ENCODE data around the gene AEBP2.
"Not testable (repeated sequence)": the region's sequence is repeated elsewhere in the genome, so short reads cannot be mapped to it uniquely, and the experiment has no call there.

AEBP2 gene

DNA sequence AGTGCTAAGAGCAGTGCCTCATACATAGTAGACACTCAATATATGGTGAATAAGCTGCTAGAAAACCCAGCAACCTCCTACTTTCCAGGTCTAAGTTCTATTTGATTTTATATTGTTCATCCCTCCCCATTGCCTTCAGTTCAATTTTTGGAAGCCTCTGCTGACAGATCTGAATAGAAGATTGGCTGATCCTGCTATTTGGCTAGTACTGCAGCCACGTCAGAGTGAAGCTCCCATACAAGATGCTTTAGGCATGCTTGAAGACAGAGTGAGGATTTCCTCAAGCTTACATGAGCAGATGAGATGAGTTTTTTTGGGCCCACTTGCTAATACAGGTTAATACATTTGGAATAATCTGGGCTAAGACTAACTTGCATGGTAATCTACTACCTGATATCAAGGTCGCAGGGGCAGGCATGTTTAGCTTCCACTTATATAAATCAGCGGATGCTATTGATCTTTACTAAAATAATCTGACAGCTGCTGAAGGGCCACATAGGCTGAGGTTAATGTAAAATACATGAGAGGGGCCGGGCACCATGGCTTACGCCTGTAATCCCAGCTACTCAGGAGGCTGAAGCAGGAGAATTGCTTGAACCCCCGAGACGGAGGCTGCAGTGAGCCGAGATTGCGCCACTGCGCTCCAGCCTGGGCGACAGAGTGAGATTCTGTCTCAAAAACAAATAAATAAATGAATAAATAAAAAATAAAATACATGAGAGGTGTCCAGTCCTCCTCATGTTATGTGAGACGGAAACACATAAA is 15.9 kb upstream of the AEBP2 start:
- DNase-seq: no peak

DNA sequence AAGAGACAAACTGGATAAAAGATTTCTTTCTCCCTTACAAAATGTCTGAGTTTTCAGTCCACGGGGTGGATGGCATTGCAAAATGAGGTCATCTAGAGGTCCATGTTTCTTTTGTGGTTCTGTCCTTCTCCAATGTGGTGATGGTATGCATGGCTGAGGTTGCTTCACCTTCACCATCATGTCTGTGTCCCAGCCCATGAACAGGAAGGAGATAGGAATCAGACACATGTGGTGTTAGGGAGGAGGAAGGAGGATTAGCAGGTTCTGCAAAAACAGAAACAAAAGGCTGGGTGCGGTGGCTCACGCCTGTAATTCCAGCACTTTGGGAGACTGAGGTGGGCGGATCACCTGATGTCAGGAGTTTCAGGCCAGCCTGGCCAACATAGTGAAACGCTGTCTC is 11.0 kb upstream of the AEBP2 start:
- DNase-seq: no peak

DNA sequence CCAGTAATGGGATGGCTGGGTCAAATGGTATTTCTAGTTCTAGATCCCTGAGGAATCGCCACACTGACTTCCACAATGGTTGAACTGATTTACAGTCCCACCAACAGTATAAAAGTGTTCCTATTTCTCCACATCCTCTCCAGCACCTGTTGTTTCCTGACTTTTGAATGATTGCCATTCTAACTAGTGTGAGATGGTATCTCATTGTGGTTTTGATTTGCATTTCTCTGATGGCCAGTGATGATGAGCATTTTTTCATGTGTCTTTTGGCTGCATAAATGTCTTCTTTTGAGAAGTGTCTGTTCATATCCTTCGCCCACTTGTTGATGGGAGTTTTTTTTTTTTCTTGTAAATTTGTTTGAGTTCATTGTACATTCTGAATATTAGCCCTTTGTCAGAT is 9.8 kb upstream of the AEBP2 start:
- not testable (repeated sequence) for DNase-seq

DNA sequence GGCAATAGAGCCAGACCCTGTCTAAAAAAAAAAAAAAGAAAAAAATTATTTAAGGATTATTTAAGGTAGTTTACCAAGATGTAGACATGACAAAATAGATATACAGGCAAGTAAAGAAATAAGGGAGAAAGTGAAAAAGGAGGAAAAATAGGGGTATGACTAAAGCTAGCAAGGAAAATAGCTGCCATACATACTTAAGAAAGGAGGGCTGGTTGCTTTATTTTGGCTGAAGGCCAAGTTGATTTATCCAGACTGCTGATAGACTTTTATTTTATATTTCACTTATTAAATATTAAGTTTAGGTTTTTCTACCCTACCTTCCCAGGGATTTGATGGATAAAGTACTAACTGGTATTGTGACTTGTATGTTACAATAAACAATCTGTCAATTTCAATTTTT is 8.3 kb upstream of the AEBP2 start:
- no peak for DNase-seq

- DNase-seq: no peak
These were observed 7.6 kb upstream of the AEBP2 start for GRCh38 chr12:19431407-19432308.

- no peak for DNase-seq
These were observed 6.8 kb upstream of the AEBP2 start for GRCh38 chr12:19432309-19433170.

GRCh38 chr12:19434538-19434937 is 4.8 kb upstream of the AEBP2 start:
- no peak for DNase-seq

GRCh38 chr12:19435831-19436497 is 3.3 kb upstream of the AEBP2 start:
- no peak for DNase-seq

DNA sequence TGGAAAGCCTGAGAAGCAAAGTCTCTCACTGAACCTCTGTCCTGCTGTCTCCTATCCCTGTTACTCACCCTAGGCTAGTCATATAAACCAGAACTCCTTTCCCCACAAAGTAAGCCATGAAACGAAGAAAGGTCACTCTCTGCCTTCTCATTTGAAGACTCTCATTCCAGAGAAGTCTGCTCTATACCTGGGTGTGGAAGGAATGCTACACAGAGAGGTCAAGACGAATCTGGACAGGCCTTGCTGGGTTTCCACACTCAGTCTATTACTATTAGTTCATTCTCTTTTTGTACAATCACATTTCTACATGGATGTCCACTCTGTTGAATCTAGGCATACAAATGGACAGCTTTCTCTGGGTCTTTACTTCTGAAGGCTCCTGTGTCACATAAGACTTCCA is 2.4 kb upstream of the AEBP2 start:
- DNase-seq: no peak

- no peak for DNase-seq
These were observed 1.3 kb upstream of the AEBP2 start for GRCh38 chr12:19437996-19438395.

DNA sequence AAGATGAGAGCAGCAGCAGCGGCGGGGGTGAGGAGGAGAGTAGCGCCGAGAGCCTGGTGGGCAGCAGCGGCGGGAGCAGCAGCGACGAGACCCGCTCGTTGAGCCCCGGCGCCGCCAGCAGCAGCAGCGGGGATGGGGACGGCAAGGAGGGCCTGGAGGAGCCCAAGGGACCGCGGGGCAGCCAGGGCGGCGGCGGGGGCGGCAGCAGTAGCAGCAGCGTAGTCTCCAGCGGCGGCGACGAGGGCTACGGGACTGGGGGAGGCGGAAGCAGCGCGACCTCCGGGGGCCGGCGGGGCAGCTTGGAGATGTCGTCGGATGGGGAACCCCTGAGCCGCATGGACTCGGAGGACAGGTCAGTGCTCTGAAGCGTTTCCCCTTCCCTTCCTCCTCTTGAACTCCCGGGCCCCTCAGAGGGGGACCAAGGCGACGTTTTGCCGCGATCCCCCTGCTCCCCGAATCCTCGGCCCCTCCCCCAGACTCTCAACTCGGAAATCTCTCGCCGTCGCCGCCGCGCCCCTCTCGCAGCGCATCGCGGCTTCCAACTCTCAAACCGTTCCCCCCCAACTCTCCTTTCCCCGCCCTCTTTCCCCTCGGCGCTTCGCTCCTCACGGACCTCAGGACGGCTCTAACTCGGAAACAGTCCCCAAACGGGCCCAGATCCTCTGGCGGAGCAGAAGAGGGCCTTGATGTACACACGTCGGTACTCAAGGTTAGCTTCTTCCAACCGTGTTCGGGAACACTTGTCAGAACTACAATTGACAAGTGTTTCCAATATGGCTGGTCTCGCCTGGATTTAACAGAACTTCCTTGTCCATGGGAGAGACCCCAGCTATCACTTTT is 947 bp downstream of the AEBP2 start:
- DNase-seq: peak; percentile 37 to 46

DNA sequence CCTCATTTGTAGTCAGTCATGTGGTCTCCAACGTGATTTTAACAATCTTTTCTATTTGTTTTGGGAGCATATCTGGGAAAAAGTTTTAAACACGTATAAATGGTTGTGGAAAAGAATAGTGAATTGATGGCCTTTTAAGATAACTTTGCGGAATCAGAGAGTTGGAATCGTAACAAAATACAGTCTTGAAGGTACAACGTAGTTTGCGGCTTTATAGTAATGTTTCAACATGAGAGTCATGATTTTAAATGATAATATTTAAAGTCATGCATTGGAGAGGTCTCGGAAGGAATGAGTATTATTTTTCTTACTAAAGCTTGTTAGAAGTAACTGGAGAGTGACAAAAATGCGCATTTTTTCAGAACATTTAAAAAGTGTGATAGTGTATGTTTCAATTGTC is 1.6 kb downstream of the AEBP2 start:
- no peak for DNase-seq

DNA sequence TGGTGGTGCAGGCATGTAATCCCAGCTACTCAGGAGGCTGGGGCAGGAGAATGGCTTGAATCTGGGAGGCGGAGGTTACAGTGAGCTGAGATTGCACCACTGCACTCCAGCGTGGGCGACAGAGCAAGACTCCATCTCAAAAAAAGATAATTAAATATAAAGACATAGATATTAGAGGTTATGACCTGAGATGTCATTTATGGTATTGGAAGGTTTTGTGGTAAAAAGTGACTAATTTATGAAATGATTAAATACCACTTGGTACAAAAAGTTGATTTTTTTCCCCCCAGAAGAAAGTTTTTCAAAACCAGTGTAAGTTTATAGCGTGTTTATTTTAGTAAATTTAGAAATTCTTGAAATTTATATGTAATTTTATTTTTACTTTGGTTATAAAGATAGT is 4.3 kb downstream of the AEBP2 start:
- DNase-seq: no peak

- DNase-seq: no peak
These were observed 4.8 kb downstream of the AEBP2 start for GRCh38 chr12:19444097-19444496.

DNA sequence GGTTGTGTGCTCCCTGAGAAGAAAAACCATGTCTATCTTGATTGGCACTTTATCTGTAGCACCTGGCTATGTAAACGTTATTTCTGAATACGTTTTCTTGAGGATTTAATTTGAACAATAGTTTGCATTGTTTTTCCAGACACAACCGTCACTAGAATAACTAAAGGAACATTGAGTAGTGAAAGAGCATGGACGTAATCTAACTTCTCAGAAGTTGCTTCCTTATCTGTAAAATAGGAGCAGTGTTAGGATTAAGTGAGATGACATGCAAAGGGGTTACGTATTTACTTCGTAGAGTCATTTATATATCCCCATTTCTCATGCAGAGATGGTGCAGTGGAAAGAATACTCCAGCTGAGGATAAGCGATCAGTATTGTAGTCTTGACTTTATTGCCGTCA is 8.1 kb downstream of the AEBP2 start:
- no peak for DNase-seq

- DNase-seq: no peak
These were observed 10.5 kb downstream of the AEBP2 start for GRCh38 chr12:19449814-19450213.

GRCh38 chr12:19450362-19450761 is 11.1 kb downstream of the AEBP2 start:
- DNase-seq: no peak

GRCh38 chr12:19451196-19451595 is 11.9 kb downstream of the AEBP2 start:
- no peak for DNase-seq

DNA sequence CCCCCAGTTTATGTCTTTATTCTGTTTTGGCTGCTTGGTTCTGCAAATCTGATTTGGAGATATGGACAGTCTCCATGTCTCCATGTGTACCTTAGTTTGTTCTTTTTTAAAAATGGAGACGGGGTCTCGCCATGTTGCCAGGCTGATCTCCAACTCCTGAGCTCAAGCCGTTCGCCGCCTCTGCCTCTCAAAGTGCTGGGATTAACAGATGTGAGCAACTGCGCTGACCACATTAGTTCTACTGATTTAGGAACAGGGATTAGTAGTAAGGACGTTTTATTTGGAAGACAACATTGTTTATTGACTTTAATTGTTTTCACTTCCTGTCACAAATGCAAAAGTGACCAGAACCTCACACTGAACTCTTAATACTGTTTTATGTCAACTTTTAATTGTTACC is 14.7 kb downstream of the AEBP2 start:
- no peak for DNase-seq

GRCh38 chr12:19454837-19455236 is 15.5 kb downstream of the AEBP2 start:
- no peak for DNase-seq

DNA sequence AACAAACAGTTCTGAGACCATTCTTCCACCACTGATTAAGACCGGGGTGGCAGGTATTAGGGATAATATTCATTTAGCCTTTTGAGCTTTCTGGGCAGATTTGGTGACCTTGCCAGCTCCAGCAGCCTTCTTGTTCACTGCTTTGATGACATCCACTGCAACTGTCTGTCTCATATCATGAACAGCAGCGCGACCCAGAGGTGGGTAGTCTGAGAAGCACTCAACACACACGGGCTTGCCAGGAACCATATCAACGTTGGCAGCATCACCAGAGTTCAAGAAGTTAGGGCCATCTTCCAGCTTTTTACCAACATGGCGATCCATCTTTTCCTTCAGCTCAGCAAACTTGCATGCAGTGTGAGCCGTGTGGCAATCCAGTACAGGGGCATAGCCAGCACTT is 16.9 kb downstream of the AEBP2 start:
- DNase-seq: no peak

GRCh38 chr12:19457561-19457960 is 18.3 kb downstream of the AEBP2 start:
- DNase-seq: no peak
